K562 treated with DMSO at 1 percent for 24 hours (cell line): ENCODE data around the gene CCDC28B. TPM values are rescaled to one million over a fixed set of nuclear protein-coding genes. Genes with fewer than 3 reads are reported as not detected.

Experiments
- total RNA-seq: library from RNA; unstranded; fragments of 300-600 nt; gene quantifications from 2 replicates; pipeline ENCODE4 v1.2.3, GENCODE V29; 2022; ENCODE audit warnings: low read depth; ENCODE audit not compliant: insufficient read depth

CCDC28B gene
- total RNA-seq: 39.0 and 39.9 TPM in 2 replicates

DNA sequence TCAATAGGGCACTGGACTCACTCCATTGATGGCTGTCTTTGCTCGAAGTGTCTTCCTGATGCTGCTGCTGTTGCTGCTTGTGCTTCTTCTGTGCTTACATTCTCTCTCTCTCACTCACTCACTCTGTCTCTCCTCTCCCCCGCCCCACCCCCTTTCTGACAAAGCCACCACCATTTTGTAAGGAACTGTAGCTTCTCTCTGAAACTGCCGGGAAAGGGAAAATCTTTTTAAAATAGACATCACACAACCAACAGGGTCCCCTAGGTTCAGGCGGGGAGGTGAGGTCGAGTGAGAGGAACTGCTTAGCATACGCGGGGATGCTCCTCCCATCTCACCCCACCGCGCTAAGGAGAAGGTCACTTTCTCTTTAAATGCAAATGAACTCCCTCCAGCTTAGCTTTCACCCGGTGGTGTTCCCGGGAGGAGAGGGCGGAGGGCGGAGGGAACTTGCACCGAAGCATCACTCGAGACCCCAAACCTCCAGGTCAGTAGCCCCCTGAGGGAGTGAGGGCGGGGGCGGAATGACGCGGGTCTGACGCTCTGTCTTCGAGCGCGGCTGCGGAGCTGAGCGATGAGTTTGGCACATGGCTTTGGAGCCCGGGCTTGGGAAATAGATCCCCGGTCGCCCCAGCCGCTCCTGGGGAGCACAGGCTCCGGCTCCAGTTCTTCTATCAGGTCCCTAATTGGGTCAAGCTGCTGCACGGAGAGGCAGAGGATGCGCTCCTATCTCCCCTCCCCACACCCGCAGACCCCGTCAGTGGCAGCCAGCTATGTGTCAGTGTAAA lies at the start of gene CCDC28B:
CCDC28B (plus strand) TSS at position 370 of the 785 bp plus-strand sequence. CDS start 1,341 bp downstream, outside the sequence.

GRCh38 chr1:32179443-32180185 lies 20.8 kb upstream of the CCDC28B start, which contains the start of gene TXLNA:
Gene TXLNA, plus strand, starts transcription at chr1:32179675. Its CDS starts 671 bp downstream, at chr1:32180346.

DNA sequence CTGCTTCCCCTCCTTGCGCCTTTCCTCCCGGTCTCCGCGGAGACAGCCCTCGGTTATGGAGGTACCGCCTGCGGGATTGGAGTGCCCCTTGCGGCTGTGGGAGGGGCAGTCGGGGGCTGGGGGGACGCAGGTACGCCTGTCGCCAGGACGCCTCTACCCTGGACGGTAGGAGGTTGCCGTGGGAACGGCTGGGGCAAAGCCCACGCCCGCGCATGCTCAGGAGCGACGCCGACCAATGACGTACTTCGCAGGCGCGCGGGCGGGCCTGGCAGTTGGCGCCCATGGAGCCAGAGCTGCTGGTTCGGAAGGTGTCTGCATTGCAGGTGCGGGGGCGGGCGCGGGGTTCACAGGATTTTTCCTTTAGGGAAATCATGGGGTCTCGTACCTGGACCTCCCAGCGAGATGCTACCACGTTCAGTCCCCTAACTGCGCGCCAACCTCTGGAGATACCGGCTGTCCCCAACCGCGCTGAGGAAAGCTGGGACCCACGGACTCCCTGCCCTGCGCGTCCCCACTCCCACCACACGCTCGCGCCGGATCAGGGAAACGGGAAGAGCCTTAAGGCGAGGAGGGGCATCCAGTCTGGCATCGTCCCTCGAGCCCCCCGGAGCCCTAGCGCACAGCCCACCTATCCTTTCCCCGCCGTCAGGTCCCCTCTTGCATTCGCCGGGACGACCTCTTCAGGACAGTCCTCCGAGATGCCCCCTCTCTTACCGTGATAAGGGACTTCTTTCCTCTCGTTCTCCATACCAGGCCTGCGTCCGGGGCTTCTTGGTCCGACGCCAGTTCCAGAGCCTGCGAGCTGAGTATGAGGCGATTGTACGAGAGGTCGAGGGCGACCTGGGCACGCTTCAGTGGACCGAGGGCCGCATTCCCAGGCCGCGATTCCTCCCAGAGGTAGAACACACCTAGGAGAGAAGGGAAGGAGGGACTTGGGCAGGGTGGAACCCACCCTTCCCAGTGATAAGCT lies 5.3 kb downstream of the CCDC28B start, which contains the start of gene IQCC:
IQCC (plus strand) TSS at position 271 of the 970 bp plus-strand sequence; CDS start at position 282, 11 bp downstream.

DNA sequence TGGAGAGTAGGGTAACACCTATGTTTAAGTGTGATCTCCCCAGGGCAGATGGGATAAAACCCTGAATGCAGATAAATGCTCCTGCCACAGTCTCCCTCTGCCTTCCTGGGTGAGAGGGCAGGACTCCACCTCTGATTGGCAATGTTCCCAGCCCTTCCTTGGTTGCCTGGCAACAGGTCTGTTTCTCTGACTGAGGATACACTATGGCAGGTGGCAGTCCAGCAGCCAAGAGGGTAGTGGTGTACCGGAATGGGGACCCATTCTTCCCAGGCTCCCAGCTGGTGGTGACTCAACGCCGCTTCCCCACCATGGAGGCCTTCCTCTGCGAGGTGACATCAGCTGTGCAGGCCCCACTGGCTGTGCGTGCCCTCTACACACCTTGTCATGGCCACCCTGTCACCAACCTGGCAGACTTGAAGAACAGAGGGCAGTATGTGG lies 8.5 kb downstream of the CCDC28B start, which contains the start of gene DCDC2B:
DCDC2B (plus strand) TSS at position 199 of the 438 bp plus-strand sequence; CDS start at position 204, 5 bp downstream.

GRCh38 chr1:32221980-32222755 lies 21.8 kb downstream of the CCDC28B start, which contains the start of the genes EIF3I and TMEM234:
Gene EIF3I, plus strand, starts transcription at chr1:32222407. Its CDS starts 35 bp downstream, at chr1:32222442.
Gene TMEM234, minus strand, starts transcription at chr1:32222353. Its CDS starts 31 bp downstream, at chr1:32222322.

GRCh38 chr1:32246888-32247273 lies 46.5 kb downstream of the CCDC28B start, which contains the start of gene FAM167B:
Gene FAM167B, plus strand, starts transcription at chr1:32247222. Its CDS starts 200 bp downstream, at chr1:32247422.

DNA sequence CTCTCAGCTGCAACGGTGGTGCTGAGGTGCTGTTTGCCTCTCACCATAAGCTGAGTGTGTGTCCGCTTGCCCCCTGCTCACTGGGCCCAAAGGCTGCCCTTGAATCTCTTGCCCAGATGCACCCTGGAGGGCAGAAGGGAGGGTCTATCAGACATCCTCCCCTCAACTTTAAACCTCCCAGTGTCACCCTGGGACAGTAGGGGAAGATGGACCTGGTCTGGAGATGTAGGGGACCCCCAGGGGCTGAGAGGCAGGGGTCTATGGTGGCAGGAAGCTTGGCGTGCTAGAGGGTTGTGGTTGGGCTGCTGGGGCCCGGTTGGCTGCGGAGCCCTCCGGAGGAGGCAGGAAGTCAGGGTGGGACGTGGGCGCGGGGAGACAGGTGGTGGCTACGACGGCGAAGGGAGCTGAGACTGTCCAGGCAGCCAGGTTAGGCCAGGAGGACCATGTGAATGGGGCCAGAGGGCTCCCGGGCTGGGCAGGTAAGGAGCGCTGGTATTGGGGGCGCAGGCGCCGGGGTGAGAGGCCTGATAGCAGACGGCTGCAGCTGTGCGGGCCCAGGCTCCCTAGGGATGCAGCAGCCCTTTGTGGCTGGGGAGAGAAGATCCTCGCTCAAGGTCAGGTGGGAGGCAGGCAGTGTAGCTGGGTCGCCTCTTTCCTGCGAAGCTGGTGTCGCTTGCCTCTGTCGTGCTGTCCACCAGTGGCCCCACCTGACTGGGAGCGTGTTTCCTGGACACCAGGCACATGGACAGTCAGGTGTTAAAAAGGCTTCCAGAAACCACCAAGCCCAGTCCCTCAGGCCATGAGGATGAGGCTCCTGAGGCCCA lies 50.7 kb downstream of the CCDC28B start, which contains the start of gene LCK:
LCK (plus strand) TSS at position 373 of the 824 bp plus-strand sequence. CDS start 23,065 bp downstream, outside the sequence.

Other genes starting within 250 kb of the CCDC28B start
- gene KHDRBS1, start 186.7 kb upstream of the CCDC28B start, total RNA-seq: 144 and 155 TPM in 2 replicates
- gene TMEM39B, start 127.7 kb upstream of the CCDC28B start, total RNA-seq: 27.9 and 30.6 TPM in 2 replicates
- 20.3 and 20.9 TPM in 2 replicates for gene KPNA6, start 92.5 kb upstream of the CCDC28B start, total RNA-seq
- gene TXLNA, start 20.9 kb upstream of the CCDC28B start, total RNA-seq: 43.3 and 43.8 TPM in 2 replicates
- 5.7 and 6.1 TPM in 2 replicates for gene IQCC, start 5.1 kb downstream of the CCDC28B start, total RNA-seq
- gene DCDC2B, start 8.5 kb downstream of the CCDC28B start, total RNA-seq: not detected in 2 replicates
- gene TMEM234, start 21.8 kb downstream of the CCDC28B start, total RNA-seq: 11.8 and 14.2 TPM in 2 replicates
- gene EIF3I, start 21.8 kb downstream of the CCDC28B start, total RNA-seq: 260 and 263 TPM in 2 replicates
- not detected in 2 replicates for gene FAM167B, start 46.6 kb downstream of the CCDC28B start, total RNA-seq
- not detected in 2 replicates for gene LCK, start 50.7 kb downstream of the CCDC28B start, total RNA-seq
- gene HDAC1, start 91.5 kb downstream of the CCDC28B start, total RNA-seq: 201 and 222 TPM in 2 replicates
- gene MARCKSL1, start 135.6 kb downstream of the CCDC28B start, total RNA-seq: 81.0 and 81.4 TPM in 2 replicates
- 13.8 and 16.1 TPM in 2 replicates for gene FAM229A, start 161.9 kb downstream of the CCDC28B start, total RNA-seq
- gene TSSK3, start 161.9 kb downstream of the CCDC28B start, total RNA-seq: 1.3 and 1.4 TPM in 2 replicates
- gene BSDC1, start 193.8 kb downstream of the CCDC28B start, total RNA-seq: 59.5 and 67.9 TPM in 2 replicates